Gastrocnemius medialis (tissue), 4 donors: ENCODE results near the gene ZBTB7C. TPM values are rescaled to one million over a fixed set of nuclear protein-coding genes. Genes with fewer than 3 reads are reported as not detected.

Experiments used
- ATAC-seq, 2 donors: fragments of 150-250 bp; one replicate each; pipeline ENCODE4 v1.9.1; 2016
- DNase-seq, 2 donors: peaks; one replicate each; pipeline ENCODE4 v3.0.0-alpha.2; 2019
- H3K27ac ChIP-seq, 4 donors: fragments of 200-600 bp; sonication (generic); 1 replicate in 1 of 4; 2 replicates in 3 of 4; pipeline ENCODE4 v1.5.1; 2016 to 2018; ENCODE audit warnings: mild to moderate bottlenecking in 2 of 4, moderate library complexity in 1 of 4
- H3K27me3 ChIP-seq, 3 donors: fragments of 200-600 bp; sonication (generic) in 2 of 3; 1 replicate in 1 of 3; 2 replicates in 2 of 3; pipeline versions ENCODE4 v1.5.1 to v1.6.0; 2016 to 2019; ENCODE audit warnings: mild to moderate bottlenecking in 1 of 3, moderate library complexity in 1 of 3
- H3K36me3 ChIP-seq, 2 donors: fragments of 200-600 bp; sonication (generic) in 1 of 2; one replicate each; pipeline ENCODE4 v1.5.1; 2017 to 2018
- H3K4me1 ChIP-seq, 2 donors: fragments of 200-600 bp; sonication (generic) in 1 of 2; one replicate each; pipeline ENCODE4 v1.5.1; 2016 to 2017; ENCODE audit warnings: mild to moderate bottlenecking in 2 of 2
- H3K4me3 ChIP-seq, 4 donors: fragments of 200-600 bp; sonication (generic) in 3 of 4; 1 replicate in 1 of 4; 2 replicates in 3 of 4; pipeline ENCODE4 v1.5.1; 2016 to 2019; ENCODE audit warnings: mild to moderate bottlenecking in 2 of 4
- H3K9me3 ChIP-seq, 3 donors: fragments of 200-600 bp; sonication (generic) in 2 of 3; 1 replicate in 1 of 3; 2 replicates in 2 of 3; pipeline ENCODE4 v1.5.1; 2016 to 2019
- POLR2A ChIP-seq, 2 donors: fragments of 450-650 bp; IDR thresholded peaks; one replicate each; pipeline ENCODE4 v1.6.1; 2017; ENCODE audit warnings: antibody characterized with exemption in 2 of 2, mild to moderate bottlenecking in 2 of 2, moderate library complexity in 2 of 2
- in situ Hi-C, 4 donors: fragments of 200-750 bp; cut with MboI; loops; one replicate each; pipeline versions ENCODE4 v1.15.0 to v1.8.0; 2017; ENCODE audit warnings: low sequenced_read_pairs in 4 of 4
- intact Hi-C: fragments of 100-400 bp; cut with DNase I; formaldehyde crosslinking; loops from one replicate; pipeline ENCODE4 v1.15.1; 2023; ENCODE audit warnings: low total_unique reads
- total RNA-seq, 4 donors: library from RNA; depleted of rRNA; stranded (reverse); fragments of >200 nt; gene quantifications; one replicate each; pipeline versions ENCODE4 v1.1.0 to v1.2.3, GENCODE V29; 2016
- TF ChIP-seq, protein P1 (sequence below), 5 experiments: fragments of 450-650 bp in 3 of 5; fragments of 200-600 bp in 2 of 5; sonication (generic) in 2 of 5; IDR thresholded peaks in 4 of 5; conservative IDR thresholded peaks in 1 of 5; 1 replicate in 4 of 5; 2 replicates in 1 of 5; pipeline ENCODE4 v1.5.1; 2016 to 2019; ENCODE audit warnings: antibody characterized with exemption in 5 of 5, mild to moderate bottlenecking in 3 of 5, moderate library complexity in 3 of 5

ZBTB7C gene
- total RNA-seq, 4 donors from 2014 or later, result 0.53 to 12.3 (median 1.1) TPM

DNA sequence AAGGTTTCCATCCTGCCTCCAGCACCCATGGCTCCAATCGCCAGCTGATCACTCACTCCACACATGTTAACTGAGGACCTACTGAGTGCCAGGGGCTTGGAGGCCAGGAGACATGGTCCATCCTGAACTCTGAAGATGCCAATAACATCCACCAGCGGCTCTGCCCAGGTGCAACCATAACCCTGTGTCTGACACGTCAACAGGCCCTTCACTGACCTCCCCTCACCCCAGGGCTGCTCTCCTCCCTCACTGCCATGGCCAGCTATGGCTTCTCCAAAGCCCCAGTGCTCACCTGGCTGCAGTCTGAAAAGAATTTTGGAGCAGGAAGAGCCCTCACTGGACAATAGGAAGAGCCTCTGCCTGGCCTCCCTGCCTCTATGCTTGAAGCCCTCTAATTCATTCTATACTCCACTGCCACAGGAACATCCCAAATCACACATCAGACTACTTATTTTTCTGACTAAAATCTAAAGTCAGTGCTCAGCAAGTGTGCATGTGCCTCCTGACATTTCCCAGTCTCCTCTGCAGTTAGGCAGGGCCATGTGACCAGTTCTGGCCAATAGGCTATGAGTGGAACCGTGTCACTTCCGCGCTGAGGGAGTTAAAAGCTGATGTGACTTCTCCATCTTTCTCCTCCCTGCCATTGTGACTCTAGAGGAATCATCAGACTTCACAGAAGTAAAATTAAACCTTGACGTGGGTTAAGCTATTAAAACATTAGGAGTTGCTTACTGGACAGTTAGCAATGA is 37.2 kb downstream of the ZBTB7C start:
- in situ Hi-C loops, result no loop called here
- Histone ChIP-seq H3K4me1 (no peaks in the 10 kb centered on the region), H3K27me3 (peaks cover 0 to 2% (median 0%) of the 10 kb centered on the region in 3 donors), H3K27ac (no peak overlapping the region), H3K36me3 (no peaks in the 10 kb centered on the region), H3K9me3 (no peaks in the 10 kb centered on the region), H3K4me3 (no peak overlapping the region)
- TF ChIP-seq, protein P1, sequence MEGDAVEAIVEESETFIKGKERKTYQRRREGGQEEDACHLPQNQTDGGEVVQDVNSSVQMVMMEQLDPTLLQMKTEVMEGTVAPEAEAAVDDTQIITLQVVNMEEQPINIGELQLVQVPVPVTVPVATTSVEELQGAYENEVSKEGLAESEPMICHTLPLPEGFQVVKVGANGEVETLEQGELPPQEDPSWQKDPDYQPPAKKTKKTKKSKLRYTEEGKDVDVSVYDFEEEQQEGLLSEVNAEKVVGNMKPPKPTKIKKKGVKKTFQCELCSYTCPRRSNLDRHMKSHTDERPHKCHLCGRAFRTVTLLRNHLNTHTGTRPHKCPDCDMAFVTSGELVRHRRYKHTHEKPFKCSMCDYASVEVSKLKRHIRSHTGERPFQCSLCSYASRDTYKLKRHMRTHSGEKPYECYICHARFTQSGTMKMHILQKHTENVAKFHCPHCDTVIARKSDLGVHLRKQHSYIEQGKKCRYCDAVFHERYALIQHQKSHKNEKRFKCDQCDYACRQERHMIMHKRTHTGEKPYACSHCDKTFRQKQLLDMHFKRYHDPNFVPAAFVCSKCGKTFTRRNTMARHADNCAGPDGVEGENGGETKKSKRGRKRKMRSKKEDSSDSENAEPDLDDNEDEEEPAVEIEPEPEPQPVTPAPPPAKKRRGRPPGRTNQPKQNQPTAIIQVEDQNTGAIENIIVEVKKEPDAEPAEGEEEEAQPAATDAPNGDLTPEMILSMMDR (IDR thresholded peaks at IDR 0.05 in 4 of 5, conservative IDR thresholded peaks at IDR 0.05 in 1 of 5), result no peak
- no peak for TF ChIP-seq POLR2A (IDR thresholded peaks at IDR 0.05)
- intact Hi-C loops, result no loop called here
- DNase-seq (no peak), ATAC-seq (no peak)

DNA sequence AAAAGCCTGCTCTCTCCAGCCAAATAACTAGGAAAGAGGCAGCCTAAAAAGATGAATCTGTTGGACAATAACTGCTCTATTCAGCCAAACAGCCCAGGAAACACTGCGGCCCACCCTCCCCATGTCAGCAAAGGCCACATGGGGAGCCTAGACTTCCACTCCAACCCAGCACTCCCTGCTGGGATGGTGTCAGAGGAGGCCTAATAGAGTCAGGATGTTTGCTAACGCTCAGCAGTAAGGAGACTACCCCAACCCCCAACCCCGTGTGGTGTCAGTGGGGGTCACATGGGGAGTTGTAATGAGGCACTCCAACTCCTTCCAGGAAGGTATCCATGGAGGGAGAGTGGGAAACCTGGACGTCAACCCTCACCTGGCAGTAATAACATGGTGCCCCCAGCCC is 41.6 kb downstream of the ZBTB7C start:
- no peak overlapping the region for H3K27ac ChIP-seq
- no peaks in the 10 kb centered on the region for H3K9me3 ChIP-seq
- intact Hi-C loops (no loop called here), in situ Hi-C loops (no loop called here)
- ATAC-seq (no peak), DNase-seq (no peak)
- TF ChIP-seq POLR2A (IDR thresholded peaks at IDR 0.05), result no peak
- TF ChIP-seq, protein P1 (IDR thresholded peaks at IDR 0.05 in 4 of 5, conservative IDR thresholded peaks at IDR 0.05 in 1 of 5), result no peak
- H3K36me3 ChIP-seq, result no peaks in the 10 kb centered on the region
- no peaks in the 10 kb centered on the region for H3K4me1 ChIP-seq
- H3K4me3 ChIP-seq, result no peak overlapping the region
- no peaks in the 10 kb centered on the region for H3K27me3 ChIP-seq

DNA sequence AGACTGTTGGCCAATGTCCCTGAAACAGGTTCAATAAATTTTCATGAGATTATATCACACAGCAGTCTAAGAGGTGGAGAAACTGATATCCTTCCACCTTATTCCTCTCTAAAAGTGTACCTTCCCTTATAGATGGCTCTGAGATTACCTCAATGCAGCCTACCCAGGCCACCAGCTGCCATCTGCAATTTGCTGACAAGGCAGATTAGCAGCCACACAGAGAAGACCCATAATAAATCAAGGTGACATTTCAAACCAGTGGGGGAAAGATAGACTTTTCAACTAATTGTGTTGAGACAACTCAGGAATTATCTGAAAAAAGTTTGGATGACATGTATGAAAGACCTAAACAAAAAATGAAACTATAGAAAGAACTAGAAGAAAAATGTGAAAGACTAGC is 43.2 kb downstream of the ZBTB7C start:
- in situ Hi-C loops, result no loop called here
- Histone ChIP-seq H3K4me3 (no peak overlapping the region), H3K27me3 (no peaks in the 10 kb centered on the region), H3K36me3 (no peaks in the 10 kb centered on the region), H3K9me3 (no peaks in the 10 kb centered on the region), H3K4me1 (no peaks in the 10 kb centered on the region), H3K27ac (no peak overlapping the region)
- no peak for ATAC-seq
- intact Hi-C loops, result no loop called here
- no peak for TF ChIP-seq POLR2A (IDR thresholded peaks at IDR 0.05)
- TF ChIP-seq, protein P1 (IDR thresholded peaks at IDR 0.05 in 4 of 5, conservative IDR thresholded peaks at IDR 0.05 in 1 of 5), result no peak
- DNase-seq, result no peak

DNA sequence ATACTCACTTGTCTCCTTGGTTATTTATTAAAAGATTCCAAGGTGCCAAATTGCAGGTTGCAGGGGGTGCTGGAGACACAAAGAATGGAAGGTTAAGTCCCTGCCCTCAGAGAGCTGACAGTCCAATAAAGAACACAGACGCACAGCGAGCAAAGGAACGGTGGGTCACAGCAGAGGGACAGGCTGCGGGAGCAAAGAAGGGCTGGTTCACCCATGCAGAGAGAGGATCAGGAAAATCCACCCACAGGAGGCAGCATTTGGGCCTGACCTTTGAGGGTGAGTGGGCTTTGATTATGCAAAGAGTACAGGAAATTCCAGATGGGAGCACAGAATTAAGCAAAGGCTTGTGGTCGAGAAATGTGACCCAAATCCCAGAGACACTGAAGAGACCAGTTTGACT is 45.0 kb downstream of the ZBTB7C start:
- Histone ChIP-seq H3K4me3 (no peak overlapping the region), H3K36me3 (no peaks in the 10 kb centered on the region), H3K9me3 (no peaks in the 10 kb centered on the region), H3K27ac (no peak overlapping the region), H3K4me1 (no peaks in the 10 kb centered on the region), H3K27me3 (no peaks in the 10 kb centered on the region)
- TF ChIP-seq POLR2A (IDR thresholded peaks at IDR 0.05), result no peak
- TF ChIP-seq, protein P1 (IDR thresholded peaks at IDR 0.05 in 4 of 5, conservative IDR thresholded peaks at IDR 0.05 in 1 of 5), result no peak
- intact Hi-C loops (no loop called here), in situ Hi-C loops (no loop called here)
- DNase-seq (no peak), ATAC-seq (no peak)

DNA sequence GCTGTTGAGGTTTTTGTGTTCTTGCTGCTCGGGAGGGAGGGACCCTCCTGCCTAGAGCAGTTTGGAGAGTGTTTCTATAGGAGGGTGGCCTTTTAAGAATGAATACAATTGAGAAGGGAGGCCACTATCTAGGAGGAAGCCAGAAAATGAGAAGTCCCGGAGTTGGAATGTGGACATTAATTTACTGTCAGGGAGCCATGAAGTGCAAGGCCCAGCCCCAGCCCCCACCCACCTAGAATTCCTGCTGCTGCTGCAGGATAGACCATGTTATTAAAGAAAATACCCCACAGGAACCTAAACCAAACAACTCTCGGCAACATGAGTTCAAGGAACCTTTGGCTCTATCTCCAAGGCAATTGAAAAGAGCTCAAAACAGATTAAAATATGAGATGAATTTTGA is 46.0 kb downstream of the ZBTB7C start:
- DNase-seq (no peak), ATAC-seq (no peak)
- H3K36me3 ChIP-seq, result no peaks in the 10 kb centered on the region
- no peak overlapping the region for H3K27ac ChIP-seq
- no peak for TF ChIP-seq POLR2A (IDR thresholded peaks at IDR 0.05)
- TF ChIP-seq, protein P1 (IDR thresholded peaks at IDR 0.05 in 4 of 5, conservative IDR thresholded peaks at IDR 0.05 in 1 of 5), result no peak
- no peak overlapping the region for H3K4me3 ChIP-seq
- no peaks in the 10 kb centered on the region for H3K9me3 ChIP-seq
- in situ Hi-C loops, result no loop called here
- intact Hi-C loops, result no loop called here
- no peaks in the 10 kb centered on the region for H3K27me3 ChIP-seq
- H3K4me1 ChIP-seq, result no peaks in the 10 kb centered on the region
